GM11168 (cell line): Measurements from ENCODE around the gene RANBP17.
"Not testable (repeated sequence)": the region's sequence is repeated elsewhere in the genome, so short reads cannot be mapped to it uniquely, and the experiment has no call there.

ENCODE experiments used
- in situ Hi-C: fragments of 300-500 bp; cut with MboI; formaldehyde crosslinking; loops from one replicate; pipeline ENCODE4 v1.12.0; 2022; ENCODE audit warnings: low sequenced_read_pairs; ENCODE audit not compliant: unreplicated experiment

The RANBP17 gene

DNA sequence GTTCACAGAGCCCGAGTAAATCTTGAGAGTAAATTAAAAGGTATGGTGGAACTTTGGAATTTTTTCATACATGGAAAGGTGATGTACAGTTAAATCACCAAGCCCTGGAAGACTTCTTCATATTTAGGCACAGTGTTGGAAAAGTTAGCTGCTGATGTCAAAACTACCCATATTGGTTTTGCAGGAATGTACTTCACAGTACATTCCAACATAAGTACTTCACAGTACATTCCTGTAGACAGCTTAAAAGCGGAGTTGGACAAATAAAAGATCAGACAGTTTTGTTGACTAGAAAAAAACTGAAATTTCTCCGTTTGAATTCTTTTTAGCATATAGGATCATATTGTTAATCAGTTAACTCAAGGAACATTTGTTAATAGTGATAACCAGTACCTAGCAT, 1.8 kb downstream of the RANBP17 start:
- in situ Hi-C loops, result no loop called here

DNA sequence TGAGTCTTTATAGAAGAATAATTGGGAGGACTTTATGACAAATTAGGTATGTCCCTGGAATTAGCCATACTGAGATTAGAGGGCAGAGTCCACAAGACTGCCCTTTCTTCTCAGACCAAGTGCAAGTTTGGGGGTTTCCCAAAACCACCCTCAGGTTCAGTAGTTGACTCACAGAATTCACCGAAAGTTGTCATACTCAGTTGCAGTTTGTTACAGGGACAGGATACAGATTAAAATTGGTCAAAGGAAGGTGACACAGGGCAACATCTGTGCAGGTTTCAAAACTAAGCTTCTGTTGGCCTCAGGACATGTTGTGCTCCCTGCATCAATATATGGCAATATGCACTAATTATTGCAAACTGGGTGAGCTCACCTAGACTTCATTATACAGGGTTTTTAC, 3.8 kb downstream of the RANBP17 start:
- in situ Hi-C loops, result no loop called here

DNA sequence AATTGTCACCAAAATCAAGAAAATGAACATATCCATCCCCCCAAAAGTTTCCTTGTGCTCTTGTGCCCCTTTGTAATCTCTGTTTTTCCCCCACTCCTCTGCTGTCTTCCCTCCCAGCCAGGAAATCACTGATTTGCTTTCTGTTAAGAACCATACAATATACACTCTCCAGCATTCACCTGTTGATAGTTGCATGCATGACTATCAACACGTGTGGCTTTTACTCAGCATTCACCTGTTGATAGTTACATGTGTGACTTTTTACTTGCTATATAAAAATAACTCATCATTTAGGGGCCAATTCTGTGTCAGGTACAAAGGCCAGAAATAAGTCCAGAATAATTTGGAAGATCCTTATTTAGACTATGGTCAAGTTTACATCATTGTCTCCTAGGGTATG, 6.0 kb downstream of the RANBP17 start:
- in situ Hi-C loops, result no loop called here

DNA sequence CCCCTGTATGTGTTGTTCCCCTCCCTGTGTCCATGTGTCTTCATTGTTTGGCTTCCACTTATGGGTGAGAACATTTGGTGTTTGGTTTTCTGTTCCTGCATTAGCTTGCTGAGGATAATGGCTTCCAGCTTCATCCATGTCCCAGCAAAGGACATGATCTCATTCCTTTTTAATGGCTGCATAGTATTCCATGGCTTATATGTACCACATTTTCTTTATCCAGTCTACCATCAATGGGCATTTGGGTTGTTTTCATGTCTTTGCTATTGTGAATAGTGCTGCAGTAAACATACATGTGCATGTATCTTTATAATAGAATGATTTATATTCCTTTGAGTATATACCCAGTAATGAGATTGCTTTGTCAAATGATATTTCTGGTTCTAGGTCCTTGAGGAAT, 8.6 kb downstream of the RANBP17 start:
- in situ Hi-C loops, result not testable (repeated sequence)

DNA sequence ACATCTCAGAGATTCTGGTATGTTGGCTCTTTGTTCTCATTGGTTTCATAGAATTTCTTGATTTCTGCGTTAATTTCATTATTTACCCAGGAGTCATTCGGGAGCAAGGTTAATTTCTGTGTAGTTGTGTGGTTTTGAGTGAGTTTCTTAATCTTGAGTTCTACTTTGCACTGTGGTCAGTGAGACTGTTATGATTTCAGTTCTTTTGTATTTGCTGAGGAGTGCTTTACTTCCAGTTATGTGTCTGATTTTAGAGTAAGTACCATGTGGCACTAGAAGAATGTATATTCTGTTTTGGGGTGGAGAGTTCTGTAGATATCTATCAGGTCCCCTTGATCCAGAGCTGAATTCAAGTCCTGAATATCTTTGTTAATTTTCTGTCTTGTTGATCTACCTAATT, 12.2 kb downstream of the RANBP17 start:
- in situ Hi-C loops, result no loop called here

DNA sequence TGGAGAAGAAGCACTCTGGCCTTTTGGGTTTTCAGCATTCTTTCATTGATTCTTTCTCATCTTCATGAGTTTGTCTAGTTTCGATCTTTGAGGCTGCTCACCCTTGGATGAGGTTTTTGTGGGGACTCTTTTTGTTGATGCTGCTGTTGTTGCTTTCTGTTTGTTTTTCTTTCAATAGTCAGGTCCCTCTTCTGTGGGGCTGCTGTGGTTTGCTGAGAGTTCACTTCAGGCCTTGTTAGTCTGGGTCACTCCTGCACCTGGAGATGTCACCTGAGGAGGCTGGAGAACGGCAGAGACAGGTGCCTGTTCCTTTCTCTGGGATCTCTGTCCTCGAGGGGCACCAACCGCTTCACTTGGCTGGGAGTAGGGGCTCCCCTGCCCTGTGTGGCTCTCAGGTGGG, 14.0 kb downstream of the RANBP17 start:
- in situ Hi-C loops, result no loop called here

DNA sequence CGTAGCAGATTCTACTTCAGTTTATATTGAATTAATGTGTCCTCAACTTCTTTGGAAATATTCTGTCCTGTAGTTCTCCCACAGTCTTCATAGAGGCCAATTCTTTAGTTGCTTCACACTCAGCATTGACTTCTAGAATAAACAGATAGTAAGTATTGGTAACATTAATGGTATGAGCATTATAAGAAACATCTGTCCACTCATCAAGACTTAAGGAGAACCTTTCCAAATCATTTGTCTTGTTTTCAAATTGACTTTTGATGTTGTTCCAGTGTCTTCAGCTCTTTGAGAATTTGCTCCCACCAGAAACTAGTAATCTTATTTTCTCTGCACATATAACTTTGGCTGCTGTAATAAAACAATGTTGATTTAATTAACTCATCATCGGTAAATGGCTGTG, 18.3 kb downstream of the RANBP17 start:
- in situ Hi-C loops, result no loop called here

DNA sequence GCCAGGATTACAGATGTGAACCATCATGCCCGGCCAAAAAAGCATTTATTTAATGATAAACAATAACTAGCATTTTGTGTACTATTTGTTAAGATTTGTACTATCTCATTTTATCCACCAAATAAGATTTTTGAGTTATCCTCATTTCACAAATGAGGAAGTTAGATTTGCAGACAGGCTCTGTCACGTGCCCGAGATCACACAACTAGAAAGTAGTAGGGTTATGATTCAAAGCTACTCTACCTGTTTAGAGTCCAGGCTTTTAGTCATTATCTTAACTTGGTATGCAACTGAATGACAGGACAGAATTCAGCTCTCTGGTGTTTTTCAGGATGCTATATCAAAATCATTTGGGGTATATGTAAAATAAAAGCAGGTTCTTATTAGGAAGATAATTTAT, 20.5 kb downstream of the RANBP17 start:
- in situ Hi-C loops, result no loop called here

DNA sequence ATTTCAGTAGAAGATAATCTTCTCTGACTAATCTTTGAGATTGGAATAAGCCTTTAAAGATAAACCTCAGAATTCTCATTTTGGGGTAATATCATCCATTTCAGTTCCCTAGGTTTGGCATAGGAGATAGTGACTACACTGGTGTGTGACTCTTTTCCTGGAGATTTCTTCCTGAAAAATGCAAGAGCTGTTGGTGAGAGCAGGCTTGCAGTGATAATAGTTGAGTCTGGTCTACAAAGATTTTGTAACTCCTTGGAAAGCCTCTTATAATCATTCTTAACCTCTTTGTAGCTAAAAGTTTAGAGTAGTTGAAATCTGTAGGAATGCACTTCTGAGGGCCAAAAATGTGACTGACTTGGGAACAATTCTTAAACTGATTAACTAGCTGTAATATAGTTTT, 23.4 kb downstream of the RANBP17 start:
- in situ Hi-C loops, result no loop called here

DNA sequence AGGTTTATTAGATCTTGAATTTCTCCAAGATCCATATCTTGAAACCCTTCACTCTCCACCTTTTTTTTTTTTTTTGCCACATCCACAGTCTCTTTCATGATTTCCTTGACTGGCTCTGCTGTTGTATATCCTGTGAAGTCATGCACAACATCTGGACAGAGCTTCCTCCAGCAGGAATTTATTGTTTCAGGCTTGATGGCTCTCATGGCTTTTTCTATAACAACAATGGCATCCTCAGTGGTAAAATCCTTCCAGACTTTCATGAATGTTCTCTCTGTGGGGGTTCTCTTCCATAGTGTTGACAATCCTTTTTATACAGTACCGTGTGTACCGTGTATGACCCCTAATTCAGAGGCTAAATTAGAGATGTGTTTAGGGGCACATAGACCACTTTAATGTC, 24.0 kb downstream of the RANBP17 start:
- in situ Hi-C loops, result no loop called here

DNA sequence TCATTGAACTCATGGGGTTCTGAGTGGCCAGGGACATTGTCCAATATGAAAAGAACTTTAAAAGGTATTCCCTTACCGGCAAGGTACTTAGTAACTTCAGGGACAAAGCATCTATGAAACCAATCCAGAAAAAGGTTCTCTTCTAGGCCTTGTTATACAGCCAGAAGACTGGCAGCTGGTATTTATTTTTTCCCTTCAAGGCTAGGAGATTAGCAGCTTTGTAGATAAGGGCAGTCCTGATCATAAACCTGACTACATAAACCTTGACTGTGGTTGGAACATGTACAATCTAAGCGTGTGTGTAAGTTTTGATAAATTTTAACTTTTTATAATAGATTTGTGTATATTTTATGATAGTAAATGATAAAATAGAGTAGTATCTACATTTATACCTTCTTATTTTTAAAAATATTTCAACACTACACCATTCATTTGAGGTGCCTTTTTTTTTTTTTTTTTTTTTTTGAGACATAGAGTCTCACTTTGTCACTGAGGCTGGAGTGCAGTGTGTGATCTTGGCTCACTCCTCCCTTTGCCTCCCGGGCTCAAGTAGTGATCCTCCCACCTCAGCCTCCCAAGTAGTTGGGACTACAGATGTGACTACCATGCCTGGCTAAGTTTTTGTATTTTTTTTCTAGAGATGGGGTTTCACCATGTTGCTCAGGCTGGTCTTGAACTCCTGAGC, 24.5 kb downstream of the RANBP17 start:
- in situ Hi-C loops, result no loop called here

DNA sequence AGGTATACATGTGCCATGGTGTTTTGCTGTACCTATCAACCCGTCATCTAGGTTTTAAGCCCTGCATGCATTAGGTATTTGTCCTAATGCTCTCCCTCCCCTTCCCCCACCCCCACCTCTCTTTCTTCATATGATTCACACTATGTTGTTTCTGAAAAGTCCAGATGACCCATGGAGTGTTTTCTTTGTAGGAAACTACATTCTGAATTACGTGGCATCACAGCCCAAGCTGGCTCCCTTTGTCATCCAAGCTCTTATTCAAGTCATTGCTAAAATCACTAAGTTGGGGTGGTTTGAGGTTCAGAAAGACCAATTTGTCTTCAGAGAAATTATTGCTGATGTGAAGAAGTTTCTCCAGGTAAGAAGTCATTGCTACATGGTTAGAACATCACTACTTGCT, 30.4 kb downstream of the RANBP17 start:
- in situ Hi-C loops, result no loop called here

DNA sequence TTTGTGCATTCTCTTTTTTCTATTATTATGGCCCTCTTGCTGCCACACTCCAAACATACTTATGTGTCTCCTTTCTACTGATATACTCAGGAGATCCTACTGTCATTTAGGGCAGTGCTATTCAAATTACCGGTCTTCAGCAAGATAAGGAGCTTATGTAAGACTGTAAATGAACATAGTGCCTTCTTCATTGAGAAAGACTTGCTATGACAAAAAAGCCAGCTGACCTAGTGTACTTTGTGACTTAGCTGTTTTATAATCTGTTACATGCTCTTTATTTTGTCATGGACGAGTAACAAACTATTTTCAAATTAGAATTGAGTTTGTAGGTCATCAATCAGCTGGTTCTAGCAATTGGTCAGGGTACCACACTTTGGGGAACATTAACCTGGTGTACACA, 32.8 kb downstream of the RANBP17 start:
- in situ Hi-C loops, result no loop called here

DNA sequence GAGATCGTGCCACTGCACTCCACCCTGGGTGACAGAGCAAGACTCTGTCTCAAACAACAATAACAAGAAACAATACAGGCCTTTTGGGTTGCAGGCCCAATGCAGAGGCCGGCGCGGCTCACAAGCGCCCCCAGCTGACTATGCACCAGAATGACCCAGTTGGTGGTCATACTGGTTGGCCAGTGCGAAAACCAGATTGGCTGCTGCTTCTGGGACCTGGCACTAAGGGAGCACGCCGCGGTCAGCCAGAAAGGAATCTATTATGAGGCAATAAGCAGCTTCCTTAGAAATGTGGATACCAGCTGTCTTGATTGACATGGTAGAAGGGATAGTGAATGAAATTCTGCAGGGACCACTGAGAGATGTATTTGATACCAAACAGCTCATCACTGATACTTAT, 35.0 kb downstream of the RANBP17 start:
- in situ Hi-C loops, result no loop called here

DNA sequence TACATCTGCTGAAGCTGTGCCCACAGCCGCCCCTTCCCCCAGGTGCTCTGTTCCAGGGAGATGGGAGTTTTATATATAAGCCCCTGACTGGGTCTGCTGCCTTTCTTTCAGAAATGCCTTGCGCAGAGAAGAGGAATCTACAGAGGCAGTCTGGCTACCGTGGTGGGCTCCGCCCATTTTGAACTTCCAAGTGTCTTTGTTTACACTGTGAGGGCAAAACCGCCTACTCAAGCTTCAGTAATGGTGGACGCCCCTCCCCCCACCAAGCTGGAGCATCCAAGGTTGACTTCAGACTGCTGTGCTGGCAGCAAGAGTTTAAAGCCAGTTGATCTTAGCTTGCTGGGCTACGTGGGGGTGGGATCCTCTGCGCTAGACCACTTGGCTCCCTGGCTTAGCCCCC, 41.3 kb downstream of the RANBP17 start:
- in situ Hi-C loops, result no loop called here

DNA sequence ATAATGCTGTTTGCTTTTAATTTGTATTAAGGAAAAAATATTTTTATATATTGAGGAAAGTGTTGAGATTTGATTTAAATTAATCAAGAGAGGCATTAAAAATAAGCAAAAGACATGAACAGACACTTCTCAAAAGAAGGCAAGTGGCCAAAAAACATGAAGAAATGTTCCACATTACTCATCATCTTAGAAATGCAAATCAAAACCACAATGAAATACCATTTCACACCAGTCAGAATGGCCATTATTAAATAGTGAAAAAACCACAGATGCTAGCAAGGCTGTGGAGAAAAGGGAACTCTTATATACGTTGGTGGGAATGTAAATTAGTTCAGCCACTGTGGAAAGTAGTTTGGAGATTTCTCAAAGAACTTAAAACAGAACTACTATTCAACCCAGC, 45.9 kb downstream of the RANBP17 start:
- in situ Hi-C loops, result no loop called here

DNA sequence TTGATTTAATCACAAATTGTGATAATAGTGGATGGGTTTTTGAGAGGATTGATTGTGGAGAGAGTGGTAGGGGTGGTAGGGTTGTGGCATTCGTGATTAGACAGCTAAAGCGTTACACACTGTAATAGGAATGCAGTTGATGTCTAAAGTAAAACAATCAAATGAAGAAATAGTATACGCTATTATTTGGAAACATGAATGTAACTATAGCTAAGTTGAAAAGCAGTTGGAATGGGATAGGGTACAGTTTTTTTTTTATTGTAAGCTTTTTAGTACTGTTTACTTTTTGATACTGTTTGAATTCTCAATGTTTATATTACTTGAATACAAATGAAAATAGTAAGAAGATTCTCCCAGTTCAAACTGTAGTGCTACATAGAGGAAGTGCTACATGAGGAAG, 51.8 kb downstream of the RANBP17 start:
- in situ Hi-C loops, result no loop called here

DNA sequence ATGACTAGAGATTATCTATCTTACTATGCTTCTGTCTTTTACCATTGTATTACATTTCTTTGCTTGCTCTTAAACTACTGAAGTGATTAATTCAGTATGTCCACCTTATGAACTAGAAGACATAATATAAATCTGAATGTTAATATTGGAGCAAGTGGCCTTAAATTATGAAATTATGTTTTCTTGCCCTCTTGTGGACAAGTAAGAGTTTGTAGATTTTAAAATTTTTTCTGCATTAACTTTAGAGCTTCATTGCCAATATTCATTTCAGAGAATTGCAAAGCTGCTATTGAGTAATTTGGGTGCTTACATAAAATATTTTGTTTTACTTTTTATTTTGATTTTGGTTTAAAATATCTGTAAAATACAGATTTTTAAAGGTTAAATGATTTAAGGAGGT, 55.3 kb downstream of the RANBP17 start:
- in situ Hi-C loops, result no loop called here

DNA sequence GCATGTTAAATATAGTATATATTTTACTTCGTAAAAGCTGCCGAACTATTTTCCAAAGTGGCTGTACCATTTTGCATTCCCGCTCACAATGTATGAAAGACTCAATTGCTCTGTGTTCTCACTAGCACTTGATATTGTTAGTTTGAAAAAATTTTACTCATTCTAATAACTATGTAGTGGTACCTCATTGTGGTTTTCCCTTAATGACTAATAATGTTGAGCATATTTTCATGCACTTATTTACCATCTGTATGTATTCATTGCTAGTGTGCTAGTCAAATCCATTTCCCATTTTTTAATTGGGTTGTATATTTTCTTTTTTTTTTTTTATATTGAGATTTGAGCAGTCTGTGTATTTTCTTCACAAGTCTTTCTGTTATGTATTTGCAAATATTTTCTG, 58.4 kb downstream of the RANBP17 start:
- in situ Hi-C loops, result no loop called here

DNA sequence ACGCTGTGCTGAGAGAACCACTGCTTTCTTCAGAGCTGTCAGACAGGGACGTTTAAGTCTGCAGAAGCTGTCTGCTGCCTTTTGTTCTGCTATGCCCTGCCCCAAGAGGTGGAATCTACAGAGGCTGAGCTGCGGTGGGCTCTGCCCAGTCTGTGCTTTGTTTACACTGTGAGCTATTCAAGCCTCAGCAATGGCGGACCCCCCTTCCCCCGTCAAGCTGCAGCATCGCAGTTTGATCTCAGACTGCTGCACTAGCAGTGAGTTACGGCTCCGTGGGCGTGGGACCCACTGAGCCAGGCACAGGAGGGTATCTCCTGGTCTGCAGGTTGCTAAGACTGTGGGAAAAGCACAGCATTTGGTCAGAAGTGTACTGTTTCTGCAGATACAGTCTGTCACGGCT, 60.5 kb downstream of the RANBP17 start:
- in situ Hi-C loops, result not testable (repeated sequence)

DNA sequence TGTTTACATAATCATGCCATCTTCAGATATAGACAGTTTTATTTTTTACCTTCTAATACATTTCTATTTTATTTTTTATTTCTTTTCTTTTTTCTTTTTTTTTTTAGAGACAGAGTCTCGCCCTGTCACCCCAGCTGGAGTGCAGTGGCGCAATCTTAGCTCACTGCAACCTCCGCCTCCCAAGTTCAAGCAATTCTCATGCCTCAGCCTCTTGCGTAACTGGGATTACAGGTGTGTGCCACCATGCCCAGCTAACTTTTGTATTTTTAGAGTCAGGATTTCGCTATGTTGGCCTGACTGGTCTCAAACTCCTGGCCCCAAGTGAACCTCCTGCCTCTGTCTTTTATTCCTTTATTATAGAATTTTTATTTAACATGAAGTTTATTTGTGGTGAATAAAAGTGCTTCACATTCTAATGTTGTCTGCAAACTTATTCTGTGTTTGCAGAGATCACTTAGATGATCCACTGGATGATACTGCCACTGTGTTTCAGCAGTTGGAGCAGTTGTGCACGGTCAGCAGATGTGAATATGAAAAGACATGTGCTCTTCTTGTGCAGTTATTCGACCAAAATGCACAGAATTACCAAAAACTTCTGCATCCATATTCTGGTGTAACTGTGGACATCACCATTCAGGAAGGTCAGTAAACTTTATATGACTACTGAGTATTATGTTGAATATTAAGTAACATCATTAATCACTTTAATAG, 62.2 kb downstream of the RANBP17 start:
- in situ Hi-C loops, result no loop called here

DNA sequence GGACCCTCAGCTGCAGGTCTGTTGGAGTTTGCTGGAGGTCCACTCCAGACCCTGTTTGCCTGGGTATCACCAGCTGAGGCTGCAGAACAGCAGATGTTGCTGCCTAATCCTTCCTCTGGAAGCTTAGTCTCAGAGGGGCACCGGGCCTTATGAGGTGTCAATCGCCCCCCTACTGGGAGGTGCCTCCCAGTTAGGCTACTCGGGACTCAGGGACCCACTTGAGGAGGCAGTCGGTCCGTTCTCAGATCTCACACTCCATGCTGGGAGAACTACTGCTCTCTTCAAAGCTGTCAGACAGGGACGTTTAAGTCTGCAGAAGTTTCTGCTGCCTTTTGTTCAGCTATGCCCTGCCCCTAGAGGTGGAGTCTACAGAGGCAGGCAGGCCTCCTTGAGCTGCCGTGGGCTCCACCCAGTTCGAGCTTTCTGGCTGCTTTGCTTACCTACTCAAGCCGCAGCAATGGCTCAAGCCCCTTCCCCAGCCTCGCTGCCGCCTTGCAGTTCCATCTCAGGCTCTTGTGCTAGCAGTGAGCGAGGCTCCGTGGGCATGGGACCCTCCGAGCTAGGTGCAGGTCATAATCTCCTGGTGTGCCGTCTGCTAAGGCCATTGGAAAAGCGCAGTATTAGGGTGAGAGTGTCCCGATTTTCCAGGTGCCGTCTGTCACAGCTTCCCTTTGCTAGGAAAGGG, 73.9 kb downstream of the RANBP17 start:
- in situ Hi-C loops, result not testable (repeated sequence)
